GM12878 (cell line): ENCODE measurements around the gene NECAB3. TPM values are rescaled to one million over a fixed set of nuclear protein-coding genes. Genes with fewer than 3 reads are reported as not detected.

Experiments used
- EZH2 ChIP-seq: IDR thresholded peaks from 2 replicates; pipeline ENCODE4 v1.6.1; 2012; ENCODE audit warnings: low read depth, mild to moderate bottlenecking, control low read depth, inconsistent platforms, low read length, borderline replicate concordance; ENCODE audit not compliant: control insufficient read depth
- HCFC1 ChIP-seq: fragments of 150-350 bp; IDR thresholded peaks from 2 replicates; pipeline ENCODE4 v1.6.1; 2014; ENCODE audit warnings: low read length
- JUNB ChIP-seq: IDR thresholded peaks from 2 replicates; pipeline ENCODE4 v1.6.1; 2016; ENCODE audit warnings: antibody characterized with exemption, mild to moderate bottlenecking
- JUND ChIP-seq: IDR thresholded peaks from 2 replicates; pipeline ENCODE4 v1.6.1; 2012; ENCODE audit warnings: low read depth, mild to moderate bottlenecking, low read length, improper control_type of control experiment, moderate library complexity
- KDM1A ChIP-seq: fragments of 200-600 bp; sonication (generic); IDR thresholded peaks from 2 replicates; pipeline ENCODE4 v1.6.1; 2016; ENCODE audit warnings: borderline replicate concordance
- KLF5 ChIP-seq: fragments of 450-650 bp; IDR thresholded peaks from 2 replicates; pipeline ENCODE4 v1.6.1; 2014; ENCODE audit warnings: mild to moderate bottlenecking; ENCODE audit not compliant: partially characterized antibody
- NFYA ChIP-seq: IDR thresholded peaks from 2 replicates; pipeline ENCODE4 v1.6.1; 2011; ENCODE audit warnings: low read depth, mild to moderate bottlenecking, low read length, improper control_type of control experiment, borderline replicate concordance
- NFYB ChIP-seq: IDR thresholded peaks from 2 replicates; pipeline ENCODE4 v1.6.1; 2011; ENCODE audit warnings: low read depth, mild to moderate bottlenecking, low read length, improper control_type of control experiment, moderate library complexity; ENCODE audit not compliant: insufficient read depth
- NRF1 ChIP-seq: conservative IDR thresholded peaks from 2 replicates; pipeline ENCODE4 v1.6.1; 2011; ENCODE audit warnings: mild to moderate bottlenecking, low read depth, low read length, improper control_type of control experiment
- POLR2AphosphoS5 ChIP-seq: IDR thresholded peaks from 2 replicates; pipeline ENCODE4 v1.6.1; 2011; ENCODE audit warnings: mild to moderate bottlenecking, low read length, inconsistent platforms
- POU2F2 ChIP-seq: IDR thresholded peaks from 3 replicates; pipeline ENCODE4 v1.6.1; 2011; ENCODE audit warnings: low read depth, mild to moderate bottlenecking, low read length, borderline replicate concordance
- RB1 ChIP-seq: fragments of 450-650 bp; formaldehyde crosslinking; IDR thresholded peaks from 2 replicates; pipeline ENCODE4 v1.6.1; 2017; ENCODE audit warnings: mild to moderate bottlenecking, borderline replicate concordance
- RUNX3 ChIP-seq: IDR thresholded peaks from 2 replicates; pipeline ENCODE4 v1.6.1; 2012; ENCODE audit warnings: low read length, inconsistent platforms
- SMAD1 ChIP-seq: fragments of 450-650 bp; IDR thresholded peaks from 2 replicates; pipeline ENCODE4 v1.6.1; 2018; ENCODE audit warnings: mild to moderate bottlenecking, low read depth; ENCODE audit not compliant: partially characterized antibody
- SUPT20H ChIP-seq: IDR thresholded peaks from 2 replicates; pipeline ENCODE4 v1.6.1; 2011; ENCODE audit warnings: low read depth, mild to moderate bottlenecking, low read length, moderate library complexity, borderline replicate concordance; ENCODE audit not compliant: control insufficient read depth
- ZNF384 ChIP-seq: IDR thresholded peaks from 2 replicates; pipeline ENCODE4 v1.6.1; 2012; ENCODE audit warnings: low read depth, mild to moderate bottlenecking, low read length, improper control_type of control experiment, borderline replicate concordance
- ZSCAN29 ChIP-seq: fragments of 450-650 bp; IDR thresholded peaks from 2 replicates; pipeline ENCODE4 v1.6.1; 2017; ENCODE audit warnings: mild to moderate bottlenecking, moderate library complexity
- polyA plus RNA-seq, 11 experiments: library from polyadenylated mRNA; depleted of rRNA in 4 of 11; unstranded in 6 of 11; stranded (reverse) in 5 of 11; fragments of >200 nt; fragmentation: Nextera tagmentation in 4 of 11; fragmentation: Illumina TruSeq in 1 of 11; extraction: Ambion mirVana in 4 of 11; extraction: Trizol in 1 of 11; gene quantifications; 1 replicate in 1 of 11; 2 replicates in 10 of 11; pipeline versions ENCODE4 v1.2.1 to v1.2.3, GENCODE V29; 2011 to 2016; ENCODE audit warnings: inconsistent platforms in 2 of 11, missing spikeins in 2 of 11, low read depth in 1 of 11
- total RNA-seq, 4 experiments: library from RNA; depleted of rRNA in 3 of 4; stranded (reverse); fragments of >200 nt in 3 of 4; fragmentation: Illumina TruSeq in 1 of 4; extraction: Trizol in 1 of 4; gene quantifications; 2 replicates each; pipeline versions ENCODE4 v1.2.1 to v1.2.3, GENCODE V29; 2013 to 2021
- TF ChIP-seq, protein P1 (sequence below): IDR thresholded peaks from 2 replicates; pipeline ENCODE4 v1.6.1; 2012; ENCODE audit warnings: improper control_type of control experiment, low read depth, low read length; ENCODE audit not compliant: insufficient replicate concordance
- TF ChIP-seq, protein P2 (sequence below): fragments of 450-650 bp; IDR thresholded peaks from 2 replicates; pipeline ENCODE4 v1.6.1; 2017; ENCODE audit warnings: mild to moderate bottlenecking, low read depth, inconsistent platforms; ENCODE audit not compliant: poor library complexity, severe bottlenecking
- TF ChIP-seq, protein P3 (sequence below): fragments of 450-650 bp; IDR thresholded peaks from 2 replicates; pipeline ENCODE4 v1.6.1; 2017; ENCODE audit warnings: mild to moderate bottlenecking

The NECAB3 gene
- total and polyA plus RNA-seq, 10 of the 15 experiments (the other 5 are each of a cell fraction or from before 2014, with no cell fraction given), result 0.21 to 17.0 (median 7.2) TPM

DNA sequence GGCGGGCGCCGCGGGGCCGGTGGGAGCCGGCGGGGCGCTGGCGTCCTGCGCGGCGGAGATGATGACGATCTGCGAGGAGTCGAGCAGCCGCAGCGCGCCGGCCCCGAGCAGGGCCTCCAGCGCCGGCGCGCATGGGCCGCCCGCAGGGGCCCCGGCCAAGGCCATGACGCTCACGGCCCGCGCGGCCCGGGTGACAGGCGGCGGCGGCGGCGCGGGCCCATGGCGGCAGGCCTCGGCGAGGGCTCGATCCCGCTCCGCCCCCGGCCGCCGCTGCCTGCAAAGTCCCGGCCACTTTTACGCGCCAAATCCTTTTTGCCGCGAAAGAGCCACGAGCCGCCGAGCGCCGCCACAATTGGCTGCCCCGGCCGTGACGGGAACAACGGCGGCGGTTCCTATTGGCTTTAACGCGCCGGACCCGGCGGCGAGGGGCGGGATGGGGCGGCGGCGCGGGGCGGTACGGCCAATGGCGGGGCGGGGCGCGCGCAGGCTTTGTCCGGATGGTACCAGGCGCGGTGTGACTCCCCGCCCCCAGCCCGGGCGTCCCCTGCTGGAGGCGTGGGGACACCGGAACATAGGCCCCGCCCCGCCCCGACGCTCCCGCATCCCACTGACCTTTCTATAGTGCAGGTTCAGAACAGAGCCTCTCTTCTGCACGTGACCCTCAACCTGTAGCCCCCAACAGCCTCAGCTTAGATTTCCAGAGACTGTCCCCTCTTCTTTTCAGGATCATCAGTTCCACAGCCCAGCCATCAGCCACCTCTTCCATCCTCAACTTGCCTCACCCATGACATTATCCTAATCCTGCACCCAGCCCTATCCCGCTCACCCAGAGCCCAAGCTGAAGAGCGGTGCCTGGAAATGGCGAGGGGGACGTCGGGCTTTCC is 12.1 kb upstream of the NECAB3 start, which contains the start of gene E2F1 (continued):
- TF ChIP-seq, protein P1, sequence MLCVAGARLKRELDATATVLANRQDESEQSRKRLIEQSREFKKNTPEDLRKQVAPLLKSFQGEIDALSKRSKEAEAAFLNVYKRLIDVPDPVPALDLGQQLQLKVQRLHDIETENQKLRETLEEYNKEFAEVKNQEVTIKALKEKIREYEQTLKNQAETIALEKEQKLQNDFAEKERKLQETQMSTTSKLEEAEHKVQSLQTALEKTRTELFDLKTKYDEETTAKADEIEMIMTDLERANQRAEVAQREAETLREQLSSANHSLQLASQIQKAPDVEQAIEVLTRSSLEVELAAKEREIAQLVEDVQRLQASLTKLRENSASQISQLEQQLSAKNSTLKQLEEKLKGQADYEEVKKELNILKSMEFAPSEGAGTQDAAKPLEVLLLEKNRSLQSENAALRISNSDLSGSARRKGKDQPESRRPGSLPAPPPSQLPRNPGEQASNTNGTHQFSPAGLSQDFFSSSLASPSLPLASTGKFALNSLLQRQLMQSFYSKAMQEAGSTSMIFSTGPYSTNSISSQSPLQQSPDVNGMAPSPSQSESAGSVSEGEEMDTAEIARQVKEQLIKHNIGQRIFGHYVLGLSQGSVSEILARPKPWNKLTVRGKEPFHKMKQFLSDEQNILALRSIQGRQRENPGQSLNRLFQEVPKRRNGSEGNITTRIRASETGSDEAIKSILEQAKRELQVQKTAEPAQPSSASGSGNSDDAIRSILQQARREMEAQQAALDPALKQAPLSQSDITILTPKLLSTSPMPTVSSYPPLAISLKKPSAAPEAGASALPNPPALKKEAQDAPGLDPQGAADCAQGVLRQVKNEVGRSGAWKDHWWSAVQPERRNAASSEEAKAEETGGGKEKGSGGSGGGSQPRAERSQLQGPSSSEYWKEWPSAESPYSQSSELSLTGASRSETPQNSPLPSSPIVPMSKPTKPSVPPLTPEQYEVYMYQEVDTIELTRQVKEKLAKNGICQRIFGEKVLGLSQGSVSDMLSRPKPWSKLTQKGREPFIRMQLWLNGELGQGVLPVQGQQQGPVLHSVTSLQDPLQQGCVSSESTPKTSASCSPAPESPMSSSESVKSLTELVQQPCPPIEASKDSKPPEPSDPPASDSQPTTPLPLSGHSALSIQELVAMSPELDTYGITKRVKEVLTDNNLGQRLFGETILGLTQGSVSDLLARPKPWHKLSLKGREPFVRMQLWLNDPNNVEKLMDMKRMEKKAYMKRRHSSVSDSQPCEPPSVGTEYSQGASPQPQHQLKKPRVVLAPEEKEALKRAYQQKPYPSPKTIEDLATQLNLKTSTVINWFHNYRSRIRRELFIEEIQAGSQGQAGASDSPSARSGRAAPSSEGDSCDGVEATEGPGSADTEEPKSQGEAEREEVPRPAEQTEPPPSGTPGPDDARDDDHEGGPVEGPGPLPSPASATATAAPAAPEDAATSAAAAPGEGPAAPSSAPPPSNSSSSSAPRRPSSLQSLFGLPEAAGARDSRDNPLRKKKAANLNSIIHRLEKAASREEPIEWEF, result no peak
- TF ChIP-seq KLF5, result no peak
- TF ChIP-seq HCFC1, result no peak
- TF ChIP-seq SMAD1, result no peak
- TF ChIP-seq RB1, result peak; percentile 99
- no peak for TF ChIP-seq EZH2
- TF ChIP-seq, protein P2, sequence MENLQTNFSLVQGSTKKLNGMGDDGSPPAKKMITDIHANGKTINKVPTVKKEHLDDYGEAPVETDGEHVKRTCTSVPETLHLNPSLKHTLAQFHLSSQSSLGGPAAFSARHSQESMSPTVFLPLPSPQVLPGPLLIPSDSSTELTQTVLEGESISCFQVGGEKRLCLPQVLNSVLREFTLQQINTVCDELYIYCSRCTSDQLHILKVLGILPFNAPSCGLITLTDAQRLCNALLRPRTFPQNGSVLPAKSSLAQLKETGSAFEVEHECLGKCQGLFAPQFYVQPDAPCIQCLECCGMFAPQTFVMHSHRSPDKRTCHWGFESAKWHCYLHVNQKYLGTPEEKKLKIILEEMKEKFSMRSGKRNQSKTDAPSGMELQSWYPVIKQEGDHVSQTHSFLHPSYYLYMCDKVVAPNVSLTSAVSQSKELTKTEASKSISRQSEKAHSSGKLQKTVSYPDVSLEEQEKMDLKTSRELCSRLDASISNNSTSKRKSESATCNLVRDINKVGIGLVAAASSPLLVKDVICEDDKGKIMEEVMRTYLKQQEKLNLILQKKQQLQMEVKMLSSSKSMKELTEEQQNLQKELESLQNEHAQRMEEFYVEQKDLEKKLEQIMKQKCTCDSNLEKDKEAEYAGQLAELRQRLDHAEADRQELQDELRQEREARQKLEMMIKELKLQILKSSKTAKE, result no peak
- TF ChIP-seq JUNB, result no peak
- no peak for TF ChIP-seq KDM1A
- TF ChIP-seq ZSCAN29, result no peak
- no peak for TF ChIP-seq NFYA
- no peak for TF ChIP-seq POLR2AphosphoS5
- peak; percentile 80; the same call in 1 of the 2 replicates for TF ChIP-seq NFYB
- no peak for TF ChIP-seq POU2F2
- TF ChIP-seq, protein P3, sequence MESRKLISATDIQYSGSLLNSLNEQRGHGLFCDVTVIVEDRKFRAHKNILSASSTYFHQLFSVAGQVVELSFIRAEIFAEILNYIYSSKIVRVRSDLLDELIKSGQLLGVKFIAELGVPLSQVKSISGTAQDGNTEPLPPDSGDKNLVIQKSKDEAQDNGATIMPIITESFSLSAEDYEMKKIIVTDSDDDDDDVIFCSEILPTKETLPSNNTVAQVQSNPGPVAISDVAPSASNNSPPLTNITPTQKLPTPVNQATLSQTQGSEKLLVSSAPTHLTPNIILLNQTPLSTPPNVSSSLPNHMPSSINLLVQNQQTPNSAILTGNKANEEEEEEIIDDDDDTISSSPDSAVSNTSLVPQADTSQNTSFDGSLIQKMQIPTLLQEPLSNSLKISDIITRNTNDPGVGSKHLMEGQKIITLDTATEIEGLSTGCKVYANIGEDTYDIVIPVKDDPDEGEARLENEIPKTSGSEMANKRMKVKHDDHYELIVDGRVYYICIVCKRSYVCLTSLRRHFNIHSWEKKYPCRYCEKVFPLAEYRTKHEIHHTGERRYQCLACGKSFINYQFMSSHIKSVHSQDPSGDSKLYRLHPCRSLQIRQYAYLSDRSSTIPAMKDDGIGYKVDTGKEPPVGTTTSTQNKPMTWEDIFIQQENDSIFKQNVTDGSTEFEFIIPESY, result no peak
- peak; percentile 19; the same call in 1 of the 2 replicates for TF ChIP-seq NRF1
- no peak for TF ChIP-seq JUND
- no peak for TF ChIP-seq ZNF384
- no peak for TF ChIP-seq SUPT20H
- no peak; the same call in 1 of the 2 replicates for TF ChIP-seq RUNX3
